Measurements from ENCODE around the gene HECTD4.
A peak's percentile ranks its signal among the peaks of the same experiment; 100 is the strongest.

HECTD4 gene

GRCh38 chr12:112198120-112198733 lies 184.0 kb downstream of the HECTD4 start:
- DNase-seq, result peak; percentile 6 to 71

- no peak for DNase-seq
Measured at GRCh38 chr12:112196196-112196875, 185.9 kb downstream of the HECTD4 start.

GRCh38 chr12:112194601-112195247 lies 187.5 kb downstream of the HECTD4 start:
- no peak for DNase-seq

GRCh38 chr12:112192475-112192874 lies 189.8 kb downstream of the HECTD4 start:
- no peak for DNase-seq

GRCh38 chr12:112191840-112192321 lies 190.3 kb downstream of the HECTD4 start:
- DNase-seq, result no peak

GRCh38 chr12:112191201-112191600 lies 191.0 kb downstream of the HECTD4 start:
- no peak for DNase-seq

GRCh38 chr12:112190231-112191025 lies 191.8 kb downstream of the HECTD4 start:
- DNase-seq, result peak in 1 of 2 experiments; percentile 6

GRCh38 chr12:112188130-112188830 lies 194.0 kb downstream of the HECTD4 start:
- peak; percentile 64 to 84 for DNase-seq

- DNase-seq, result no peak
Measured at GRCh38 chr12:112185093-112185923, 196.9 kb downstream of the HECTD4 start.

- DNase-seq, result no peak
Measured at GRCh38 chr12:112184056-112184887, 198.0 kb downstream of the HECTD4 start.

GRCh38 chr12:112183141-112184021 lies 198.8 kb downstream of the HECTD4 start:
- no peak for DNase-seq

- no peak for DNase-seq
Measured at GRCh38 chr12:112182499-112182898, 199.7 kb downstream of the HECTD4 start.

- no peak for DNase-seq
Measured at GRCh38 chr12:112180422-112180821, 201.8 kb downstream of the HECTD4 start.

- DNase-seq, result no peak
Measured at GRCh38 chr12:112179916-112180315, 202.3 kb downstream of the HECTD4 start.

- no peak for DNase-seq
Measured at GRCh38 chr12:112179341-112179740, 202.9 kb downstream of the HECTD4 start.

GRCh38 chr12:112178796-112179195 lies 203.4 kb downstream of the HECTD4 start:
- DNase-seq, result no peak

GRCh38 chr12:112176321-112177010 lies 205.8 kb downstream of the HECTD4 start:
- no peak for DNase-seq

GRCh38 chr12:112175361-112176155 lies 206.7 kb downstream of the HECTD4 start:
- DNase-seq, result no peak

All from NCI-H524 (cell line).